ENCODE measurements around the gene TCAIM. TPM values are rescaled to one million over a fixed set of nuclear protein-coding genes. Genes with fewer than 3 reads are reported as not detected.
"Not testable (repeated sequence)": the region's sequence is repeated elsewhere in the genome, so short reads cannot be mapped to it uniquely, and the experiment has no call there.

Gene TCAIM
- total RNA-seq, 1 experiment from 2014 or later: 24.9 TPM

DNA sequence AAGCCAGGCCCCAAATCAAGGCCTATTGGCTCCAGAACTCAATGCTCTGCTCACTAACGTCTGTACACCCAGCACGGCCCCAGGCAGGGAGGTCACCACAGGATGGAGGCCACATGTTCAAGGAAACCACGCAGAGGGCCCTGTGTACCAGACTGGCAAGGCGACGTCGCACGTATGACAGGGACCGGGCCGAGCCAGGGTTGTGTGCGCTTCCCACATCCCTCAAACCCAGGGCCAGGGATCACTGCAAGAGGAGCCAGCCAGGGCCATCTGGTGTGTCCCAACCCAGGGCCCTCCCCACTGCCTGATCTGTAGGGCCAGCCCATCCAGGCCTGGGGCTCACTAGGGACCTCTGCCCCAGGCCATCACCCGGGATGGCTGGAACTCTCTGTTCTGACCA, 76.9 kb downstream of the TCAIM start:
- CTCF ChIA-PET: no interaction called here
- intact Hi-C loops (cut with micrococcal nuclease; ENCODE audit: unreplicated experiment): no loop called here
- DNase-seq: no peak
- Mint-ChIP-seq H3K4me1 (ENCODE audit: low read depth, unreplicated experiment) (no peaks in the 10 kb centered on the region), H3K27ac (ENCODE audit: unreplicated experiment) (no peak overlapping the region), H3K4me3 (ENCODE audit: low read depth, unreplicated experiment) (no peak overlapping the region), H3K27me3 (ENCODE audit: unreplicated experiment) (no peaks in the 10 kb centered on the region), H3K9me3 (ENCODE audit: low read depth, unreplicated experiment) (peaks cover 4% of the 10 kb centered on the region), H3K36me3 (ENCODE audit: insufficient read depth, unreplicated experiment) (no peaks in the 10 kb centered on the region)
- TF ChIP-seq, protein P1, sequence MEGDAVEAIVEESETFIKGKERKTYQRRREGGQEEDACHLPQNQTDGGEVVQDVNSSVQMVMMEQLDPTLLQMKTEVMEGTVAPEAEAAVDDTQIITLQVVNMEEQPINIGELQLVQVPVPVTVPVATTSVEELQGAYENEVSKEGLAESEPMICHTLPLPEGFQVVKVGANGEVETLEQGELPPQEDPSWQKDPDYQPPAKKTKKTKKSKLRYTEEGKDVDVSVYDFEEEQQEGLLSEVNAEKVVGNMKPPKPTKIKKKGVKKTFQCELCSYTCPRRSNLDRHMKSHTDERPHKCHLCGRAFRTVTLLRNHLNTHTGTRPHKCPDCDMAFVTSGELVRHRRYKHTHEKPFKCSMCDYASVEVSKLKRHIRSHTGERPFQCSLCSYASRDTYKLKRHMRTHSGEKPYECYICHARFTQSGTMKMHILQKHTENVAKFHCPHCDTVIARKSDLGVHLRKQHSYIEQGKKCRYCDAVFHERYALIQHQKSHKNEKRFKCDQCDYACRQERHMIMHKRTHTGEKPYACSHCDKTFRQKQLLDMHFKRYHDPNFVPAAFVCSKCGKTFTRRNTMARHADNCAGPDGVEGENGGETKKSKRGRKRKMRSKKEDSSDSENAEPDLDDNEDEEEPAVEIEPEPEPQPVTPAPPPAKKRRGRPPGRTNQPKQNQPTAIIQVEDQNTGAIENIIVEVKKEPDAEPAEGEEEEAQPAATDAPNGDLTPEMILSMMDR (IDR thresholded peaks at IDR 0.05; ENCODE audit: unreplicated experiment): no peak
- no TSS peak for BruUV-seq (replicated peaks)

DNA sequence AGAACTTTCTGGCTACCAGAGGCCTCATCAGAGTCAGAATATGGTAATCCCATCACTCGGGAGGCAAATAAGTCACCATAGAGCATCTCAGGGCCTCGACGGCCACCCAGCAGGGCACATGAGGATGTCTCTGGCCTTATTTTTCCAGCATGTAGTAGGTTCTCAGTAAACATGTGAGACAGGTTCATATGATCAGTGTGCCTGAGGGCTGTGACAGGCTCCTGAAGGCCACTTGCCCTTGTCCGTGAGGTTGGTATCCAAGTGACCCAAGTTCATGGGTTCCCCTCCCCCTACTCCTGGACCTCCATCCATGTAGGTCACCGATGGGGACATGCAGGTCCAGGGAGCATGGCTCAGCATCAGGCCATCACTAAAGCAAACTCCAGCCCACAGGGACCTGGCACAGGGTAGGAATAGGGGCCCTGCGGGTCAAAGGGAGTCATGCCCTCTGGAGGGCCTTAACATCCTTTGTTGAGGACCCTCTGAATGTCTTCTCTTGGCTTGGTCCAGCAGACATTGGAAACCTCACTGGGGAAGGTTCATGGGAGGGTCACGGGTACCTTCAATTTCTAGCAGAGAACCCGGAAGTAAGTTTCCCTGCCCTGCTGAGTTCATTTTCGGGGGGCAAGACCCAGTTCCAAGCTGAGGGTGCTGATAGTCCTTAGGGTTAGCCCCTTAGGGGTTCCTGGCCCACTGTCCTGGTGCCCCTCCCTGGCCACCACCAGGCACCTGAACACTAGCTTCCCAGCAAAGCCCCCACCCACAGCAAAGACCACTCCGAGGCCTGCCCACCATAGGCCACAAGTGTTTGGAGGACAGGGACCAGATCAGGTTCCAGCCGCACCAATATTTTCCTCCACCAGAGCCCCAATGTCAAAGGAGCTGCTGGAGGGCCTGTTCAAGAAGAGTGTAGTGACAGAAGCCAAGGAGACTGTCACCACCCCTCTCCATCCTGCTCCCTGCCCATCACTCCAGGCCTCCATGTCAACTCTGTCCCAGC, 77.8 kb downstream of the TCAIM start:
- CTCF ChIA-PET: no interaction called here
- BruUV-seq (replicated peaks): no TSS peak
- Mint-ChIP-seq H3K9me3 (ENCODE audit: low read depth, unreplicated experiment) (peaks cover 4% of the 10 kb centered on the region), H3K4me3 (ENCODE audit: low read depth, unreplicated experiment) (no peak overlapping the region), H3K36me3 (ENCODE audit: insufficient read depth, unreplicated experiment) (no peaks in the 10 kb centered on the region), H3K4me1 (ENCODE audit: low read depth, unreplicated experiment) (no peaks in the 10 kb centered on the region), H3K27me3 (ENCODE audit: unreplicated experiment) (no peaks in the 10 kb centered on the region), H3K27ac (ENCODE audit: unreplicated experiment) (no peak overlapping the region)
- no peak for DNase-seq
- TF ChIP-seq, protein P1 (IDR thresholded peaks at IDR 0.05; ENCODE audit: unreplicated experiment): no peak
- intact Hi-C loops (cut with micrococcal nuclease; ENCODE audit: unreplicated experiment): no loop called here

DNA sequence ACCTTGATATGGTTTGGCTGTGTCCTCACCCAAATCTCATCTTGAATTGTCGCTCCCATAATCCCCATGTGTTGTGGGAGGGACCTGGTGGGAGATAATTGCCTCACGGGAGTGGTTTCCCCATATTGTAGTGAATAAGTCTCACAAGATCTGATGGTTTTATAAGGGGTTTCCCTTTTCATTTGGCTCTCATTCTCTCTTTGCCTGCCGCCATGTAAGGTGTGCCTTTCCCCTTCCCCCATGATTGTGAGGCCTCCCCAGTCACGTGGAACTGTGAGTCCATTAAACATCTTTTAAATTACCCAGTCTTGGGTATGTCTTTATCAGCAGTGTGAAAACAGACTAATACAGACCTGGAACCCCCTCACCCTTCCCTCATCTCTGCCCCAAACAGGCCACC, 79.6 kb downstream of the TCAIM start:
- H3K36me3 Mint-ChIP-seq (ENCODE audit: insufficient read depth, unreplicated experiment); DNase-seq; CTCF ChIA-PET; H3K9me3 Mint-ChIP-seq (ENCODE audit: low read depth, unreplicated experiment); H3K4me3 Mint-ChIP-seq (ENCODE audit: low read depth, unreplicated experiment); H3K27ac Mint-ChIP-seq (ENCODE audit: unreplicated experiment); H3K27me3 Mint-ChIP-seq (ENCODE audit: unreplicated experiment); H3K4me1 Mint-ChIP-seq (ENCODE audit: low read depth, unreplicated experiment); BruUV-seq (replicated peaks); intact Hi-C loops (cut with micrococcal nuclease; ENCODE audit: unreplicated experiment): not testable (repeated sequence)

DNA sequence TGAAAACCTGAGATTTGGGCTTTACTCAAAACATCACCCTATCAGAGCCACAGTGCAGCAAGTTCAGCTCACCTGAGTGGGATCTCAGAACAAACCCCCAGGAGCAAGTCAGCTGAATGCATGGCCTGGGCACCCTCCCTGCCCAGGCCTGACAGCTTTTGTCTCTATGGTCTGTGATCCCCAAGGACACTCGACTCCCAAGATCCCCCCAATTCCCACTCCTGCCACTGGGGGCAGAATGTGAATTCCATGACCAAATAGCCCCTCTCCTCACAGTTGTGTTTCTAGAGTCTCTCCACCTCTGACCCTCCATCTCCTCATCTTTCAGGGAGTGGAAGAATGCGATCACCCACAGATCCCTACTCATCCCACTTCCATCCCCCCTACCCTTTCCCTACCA, 80.0 kb downstream of the TCAIM start:
- Mint-ChIP-seq H3K4me3 (ENCODE audit: low read depth, unreplicated experiment) (no peak overlapping the region), H3K27ac (ENCODE audit: unreplicated experiment) (no peak overlapping the region), H3K9me3 (ENCODE audit: low read depth, unreplicated experiment) (peaks cover 4% of the 10 kb centered on the region), H3K27me3 (ENCODE audit: unreplicated experiment) (no peaks in the 10 kb centered on the region), H3K4me1 (ENCODE audit: low read depth, unreplicated experiment) (no peaks in the 10 kb centered on the region), H3K36me3 (ENCODE audit: insufficient read depth, unreplicated experiment) (no peaks in the 10 kb centered on the region)
- CTCF ChIA-PET: no interaction called here
- BruUV-seq (replicated peaks): no TSS peak
- intact Hi-C loops (cut with micrococcal nuclease; ENCODE audit: unreplicated experiment): no loop called here
- TF ChIP-seq, protein P1 (IDR thresholded peaks at IDR 0.05; ENCODE audit: unreplicated experiment): peak; percentile 14
- no peak for DNase-seq

All from Calu3 (cell line).